Nephron progenitor cell (in vitro differentiated cells): Measurements from ENCODE around the gene ABTB2.

ENCODE experiments used
- DNase-seq: peaks from one replicate; pipeline ENCODE4 v3.0.0; 2021
- H3K27ac Mint-ChIP-seq: 2 replicates; pipeline ENCODE4 v1.8.0; 2021; ENCODE audit warnings: mild to moderate bottlenecking, moderate library complexity, mixed read lengths
- H3K27me3 Mint-ChIP-seq: 2 replicates; pipeline ENCODE4 v1.8.0; 2021; ENCODE audit warnings: mild to moderate bottlenecking, low read depth, mixed read lengths; ENCODE audit not compliant: poor library complexity
- H3K36me3 Mint-ChIP-seq: 2 replicates; pipeline ENCODE4 v1.8.0; 2021; ENCODE audit warnings: low read depth, mixed read lengths
- H3K4me1 Mint-ChIP-seq: 2 replicates; pipeline ENCODE4 v1.8.0; 2021; ENCODE audit warnings: mixed read lengths
- H3K4me3 Mint-ChIP-seq: 2 replicates; pipeline ENCODE4 v1.8.0; 2021; ENCODE audit warnings: mild to moderate bottlenecking, moderate library complexity, mixed read lengths
- H3K9me3 Mint-ChIP-seq: 2 replicates; pipeline ENCODE4 v1.8.0; 2021; ENCODE audit warnings: mild to moderate bottlenecking, moderate library complexity, mixed read lengths
- TF ChIP-seq, protein P1 (sequence below): fragments of 200-600 bp; sonication (generic); IDR thresholded peaks from 2 replicates; pipeline ENCODE4 v1.5.0; 2021; ENCODE audit warnings: antibody characterized with exemption

The ABTB2 gene

GRCh38 chr11:34344410-34344767 is 13.4 kb downstream of the ABTB2 start:
- Mint-ChIP-seq H3K27ac (no peak overlapping the region), H3K4me3 (no peak overlapping the region), H3K36me3 (no peaks in the 10 kb centered on the region), H3K9me3 (no peaks in the 10 kb centered on the region), H3K27me3 (peaks cover 71% of the 10 kb centered on the region), H3K4me1 (peaks cover 76% of the 10 kb centered on the region)
- no peak for DNase-seq
- TF ChIP-seq, protein P1, sequence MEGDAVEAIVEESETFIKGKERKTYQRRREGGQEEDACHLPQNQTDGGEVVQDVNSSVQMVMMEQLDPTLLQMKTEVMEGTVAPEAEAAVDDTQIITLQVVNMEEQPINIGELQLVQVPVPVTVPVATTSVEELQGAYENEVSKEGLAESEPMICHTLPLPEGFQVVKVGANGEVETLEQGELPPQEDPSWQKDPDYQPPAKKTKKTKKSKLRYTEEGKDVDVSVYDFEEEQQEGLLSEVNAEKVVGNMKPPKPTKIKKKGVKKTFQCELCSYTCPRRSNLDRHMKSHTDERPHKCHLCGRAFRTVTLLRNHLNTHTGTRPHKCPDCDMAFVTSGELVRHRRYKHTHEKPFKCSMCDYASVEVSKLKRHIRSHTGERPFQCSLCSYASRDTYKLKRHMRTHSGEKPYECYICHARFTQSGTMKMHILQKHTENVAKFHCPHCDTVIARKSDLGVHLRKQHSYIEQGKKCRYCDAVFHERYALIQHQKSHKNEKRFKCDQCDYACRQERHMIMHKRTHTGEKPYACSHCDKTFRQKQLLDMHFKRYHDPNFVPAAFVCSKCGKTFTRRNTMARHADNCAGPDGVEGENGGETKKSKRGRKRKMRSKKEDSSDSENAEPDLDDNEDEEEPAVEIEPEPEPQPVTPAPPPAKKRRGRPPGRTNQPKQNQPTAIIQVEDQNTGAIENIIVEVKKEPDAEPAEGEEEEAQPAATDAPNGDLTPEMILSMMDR = no peak

GRCh38 chr11:34343686-34344085 is 14.1 kb downstream of the ABTB2 start:
- no peak overlapping the region for H3K4me3 Mint-ChIP-seq
- no peaks in the 10 kb centered on the region for H3K36me3 Mint-ChIP-seq
- H3K9me3 Mint-ChIP-seq = no peaks in the 10 kb centered on the region
- TF ChIP-seq, protein P1 = no peak
- peaks cover 68% of the 10 kb centered on the region for H3K27me3 Mint-ChIP-seq
- no peak overlapping the region for H3K27ac Mint-ChIP-seq
- H3K4me1 Mint-ChIP-seq = peaks cover 74% of the 10 kb centered on the region
- no peak for DNase-seq

DNA sequence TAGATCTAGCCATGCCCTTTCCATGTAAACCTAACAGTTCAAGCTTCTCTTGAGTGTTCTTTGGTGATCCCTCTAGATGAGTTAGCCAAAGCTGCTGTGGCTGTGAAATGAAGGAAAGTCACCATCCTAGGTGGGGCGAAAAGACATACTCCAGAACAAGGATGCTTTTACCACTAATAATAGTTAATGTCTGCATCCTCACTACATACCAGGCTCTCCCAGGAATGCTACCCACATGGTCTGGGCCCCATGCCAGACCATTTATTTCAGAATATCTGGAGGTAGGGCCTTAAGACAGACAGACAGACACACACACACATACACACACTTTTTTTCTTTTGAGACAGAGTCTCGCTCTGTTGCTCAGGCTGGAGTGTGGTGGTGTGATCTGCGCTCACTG is 14.7 kb downstream of the ABTB2 start:
- TF ChIP-seq, protein P1 = no peak
- no peaks in the 10 kb centered on the region for H3K9me3 Mint-ChIP-seq
- H3K4me1 Mint-ChIP-seq = peaks cover 68% of the 10 kb centered on the region
- H3K27me3 Mint-ChIP-seq = peaks cover 66% of the 10 kb centered on the region
- H3K36me3 Mint-ChIP-seq = no peaks in the 10 kb centered on the region
- no peak overlapping the region for H3K27ac Mint-ChIP-seq
- no peak for DNase-seq
- no peak overlapping the region for H3K4me3 Mint-ChIP-seq

- Mint-ChIP-seq H3K4me3 (no peak overlapping the region), H3K36me3 (no peaks in the 10 kb centered on the region), H3K9me3 (no peaks in the 10 kb centered on the region), H3K27me3 (peaks cover 63% of the 10 kb centered on the region), H3K27ac (no peak overlapping the region), H3K4me1 (peaks cover 65% of the 10 kb centered on the region)
- no peak for DNase-seq
- TF ChIP-seq, protein P1 = no peak
These were observed 15.8 kb downstream of the ABTB2 start for GRCh38 chr11:34341931-34342533.

DNA sequence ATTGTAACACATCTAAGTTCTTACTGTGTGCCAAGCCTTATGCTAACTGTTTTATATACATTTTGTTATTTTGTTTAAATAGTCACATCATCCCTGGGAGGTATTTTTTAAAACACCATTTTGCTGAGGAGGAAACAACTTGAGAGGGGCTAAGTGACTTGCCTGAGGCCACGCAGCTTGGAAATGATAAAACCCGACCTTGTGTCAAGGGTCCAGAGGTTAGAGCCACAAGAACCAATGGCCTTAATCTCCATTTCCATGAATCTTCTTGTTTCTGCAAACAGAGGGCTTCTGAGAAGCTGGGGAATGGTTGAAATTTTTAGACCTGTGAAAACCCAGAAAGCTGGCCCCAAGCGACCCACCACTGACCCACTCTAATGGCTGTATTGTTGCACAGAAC is 16.7 kb downstream of the ABTB2 start:
- peaks cover 62% of the 10 kb centered on the region for H3K27me3 Mint-ChIP-seq
- no peaks in the 10 kb centered on the region for H3K36me3 Mint-ChIP-seq
- TF ChIP-seq, protein P1 = no peak

GRCh38 chr11:34340653-34341052 is 17.2 kb downstream of the ABTB2 start:
- TF ChIP-seq, protein P1 = no peak
- Mint-ChIP-seq H3K36me3 (no peaks in the 10 kb centered on the region), H3K27me3 (peaks cover 62% of the 10 kb centered on the region), H3K4me1 (peaks cover 57% of the 10 kb centered on the region), H3K4me3 (no peak overlapping the region), H3K9me3 (no peaks in the 10 kb centered on the region), H3K27ac (no peak overlapping the region)
- DNase-seq = no peak

More for the DNA sequence above, 16.7 kb downstream of the ABTB2 start:
- Mint-ChIP-seq H3K4me3 (no peak overlapping the region), H3K4me1 (peaks cover 61% of the 10 kb centered on the region), H3K9me3 (no peaks in the 10 kb centered on the region), H3K27ac (no peak overlapping the region)
- no peak for DNase-seq
